Testis (tissue), 2 donors: ENCODE results near the gene TTC19.

Experiments
- CTCF ChIP-seq, 3 experiments: fragments of 450-650 bp in 2 of 3; fragments of 200-600 bp in 1 of 3; sonication (generic) in 1 of 3; IDR thresholded peaks; one replicate each; pipeline ENCODE4 v1.5.1; 2016 to 2019; ENCODE audit warnings: antibody characterized with exemption in 3 of 3, mild to moderate bottlenecking in 2 of 3, moderate library complexity in 1 of 3
- POLR2A ChIP-seq: fragments of 450-650 bp; IDR thresholded peaks from one replicate; pipeline ENCODE4 v1.6.1; 2017; ENCODE audit warnings: antibody characterized with exemption, mild to moderate bottlenecking, moderate library complexity

- no peak for TF ChIP-seq POLR2A
- no peak for TF ChIP-seq CTCF (IDR thresholded peaks at IDR 0.05)
These were observed 49.3 kb downstream of the TTC19 start for GRCh38 chr17:16048811-16049449.
